ENCODE measurements around the gene NPEPPS.

DNA sequence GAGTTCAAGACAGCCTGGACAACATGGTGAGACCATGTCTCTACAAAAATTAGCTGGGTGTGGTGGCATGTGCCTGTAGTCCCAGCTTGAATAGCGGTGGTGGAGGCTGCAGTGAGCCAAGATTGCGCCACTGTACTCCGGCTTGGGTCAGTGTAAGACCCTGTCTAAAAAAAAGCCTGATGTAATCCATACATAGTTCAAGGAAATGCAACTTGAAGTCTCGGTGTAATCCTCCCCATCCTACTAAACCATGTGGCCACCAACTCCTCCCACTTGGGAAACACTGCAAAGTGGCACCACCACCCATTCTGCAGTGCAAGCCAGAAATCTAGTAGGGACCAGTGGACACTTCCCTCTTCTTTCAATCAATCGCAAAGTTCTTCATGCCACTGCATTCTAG, 113.4 kb downstream of the NPEPPS start:
- no peak for TF ChIP-seq MYC (CRISPR knock-in tag; IDR thresholded peaks at IDR 0.05; ENCODE audit: borderline replicate concordance)
- no peak for TF ChIP-seq CTCF (CRISPR knock-in tag; IDR thresholded peaks at IDR 0.05)
- no peak for TF ChIP-seq CREB1 (IDR thresholded peaks at IDR 0.05)
- no peak for TF ChIP-seq CREB1 (CRISPR knock-in tag; IDR thresholded peaks at IDR 0.05)
- no peak for TF ChIP-seq RNF2 (conservative IDR thresholded peaks at IDR 0.05; ENCODE audit: low read depth)
- TF ChIP-seq HNRNPL (IDR thresholded peaks at IDR 0.05; ENCODE audit: low read depth, low read length) = no peak
- no peak for TF ChIP-seq FOXM1 (CRISPR knock-in tag; IDR thresholded peaks at IDR 0.05)
- TF ChIP-seq EZH2 (conservative IDR thresholded peaks at IDR 0.05; ENCODE audit: low read depth, low read length) = no peak
